ENCODE measurements around the gene PROCA1.
A peak's percentile ranks its signal among the peaks of the same experiment; 100 is the strongest.

The PROCA1 gene

GRCh38 chr17:28717578-28718332 lies 6.1 kb upstream of the PROCA1 start, which contains the start of gene RAB34:
RAB34 (minus strand) TSS chr17:28717868; CDS start chr17:28717266, 602 bp downstream.
- Histone ChIP-seq H3K36me3 (peaks cover 29% of the 10 kb centered on the region), H3K4me3 (ENCODE audit: low read depth, low read length) (no peak within 1 kb of the TSS), H3K9me3 (ENCODE audit: severe bottlenecking) (no peaks in the 10 kb centered on the region), H3K27me3 (ENCODE audit: insufficient read depth, low read depth, severe bottlenecking) (no peaks in the 10 kb centered on the region), H3K27ac (no peak within 1 kb of the TSS; the same call in 1 of the 2 replicates)
- DNase-seq: no peak
- TF ChIP-seq CTCF (IDR thresholded peaks at IDR 0.05; ENCODE audit: low read depth, low read length): no peak

DNA sequence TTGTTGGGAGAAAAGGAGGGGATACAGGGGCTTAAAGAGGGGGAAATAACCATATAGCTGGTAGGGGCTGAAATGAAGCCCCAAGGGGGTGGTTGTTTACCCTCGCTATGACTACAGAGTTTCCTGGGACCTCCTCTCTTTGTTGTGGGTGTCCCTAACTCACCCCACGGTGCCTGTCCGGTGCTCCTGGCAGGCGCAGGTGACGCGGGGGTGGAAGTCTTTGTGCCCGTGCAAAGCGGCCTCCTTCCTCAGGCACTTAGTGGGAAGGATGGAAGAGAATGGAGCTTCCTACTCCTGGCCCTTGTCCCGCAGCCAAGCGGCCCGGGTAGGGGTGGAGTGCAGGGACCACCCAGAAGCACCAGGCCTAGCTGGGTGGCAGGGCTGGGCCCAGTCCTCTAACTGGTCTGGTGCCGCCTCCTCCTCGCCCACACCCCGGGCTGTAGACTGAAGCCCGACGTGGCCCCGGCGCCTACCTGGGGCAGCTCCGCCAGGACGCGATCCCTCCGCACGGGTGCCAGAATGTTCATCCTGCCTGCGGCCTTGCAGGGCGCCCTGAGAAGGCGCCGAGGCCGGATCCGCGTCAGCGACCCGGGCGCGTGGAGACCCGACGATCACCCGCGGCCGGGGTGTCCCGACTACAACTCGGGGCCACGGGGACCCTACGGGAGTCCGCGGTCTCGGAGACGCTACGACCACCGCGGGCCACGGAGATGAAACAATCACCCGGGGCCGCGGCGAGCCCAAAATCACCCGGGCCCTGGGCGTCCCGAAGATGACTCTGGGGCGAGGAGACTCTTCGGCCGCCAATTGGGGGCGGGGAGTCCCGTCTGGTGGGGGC lies 5.3 kb upstream of the PROCA1 start:
- Histone ChIP-seq H3K4me3 (ENCODE audit: low read depth, low read length) (no peak overlapping the region), H3K9me3 (ENCODE audit: severe bottlenecking) (no peaks in the 10 kb centered on the region), H3K27me3 (ENCODE audit: insufficient read depth, low read depth, severe bottlenecking) (no peaks in the 10 kb centered on the region), H3K36me3 (peaks cover 21% of the 10 kb centered on the region), H3K27ac (no peak overlapping the region)
- DNase-seq: no peak
- TF ChIP-seq CTCF (IDR thresholded peaks at IDR 0.05; ENCODE audit: low read depth, low read length): no peak

DNA sequence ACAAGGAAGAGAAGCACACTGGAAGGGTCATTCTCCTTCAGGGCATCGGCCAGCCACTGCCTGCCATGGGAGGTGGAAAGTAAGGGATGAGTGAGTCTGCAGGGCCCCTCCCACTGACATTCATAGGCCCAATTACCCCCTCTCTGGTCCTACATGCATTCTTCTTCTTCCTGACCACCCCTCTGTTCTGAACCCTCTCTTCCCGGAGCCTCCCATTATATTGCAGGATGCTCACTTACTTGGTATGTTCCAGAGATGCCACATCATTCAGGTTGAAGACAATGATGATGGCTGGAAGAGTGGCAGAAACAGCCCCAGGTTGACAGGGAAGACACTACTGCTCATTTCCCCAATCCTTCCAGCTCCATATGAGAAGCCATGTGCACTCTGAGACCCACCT lies 3.5 kb upstream of the PROCA1 start:
- TF ChIP-seq CTCF (IDR thresholded peaks at IDR 0.05; ENCODE audit: low read depth, low read length): no peak
- peaks cover 4% of the 10 kb centered on the region for H3K36me3 ChIP-seq
- no peak overlapping the region for H3K4me3 ChIP-seq (ENCODE audit: low read depth, low read length)
- DNase-seq: no peak
- H3K9me3 ChIP-seq (ENCODE audit: severe bottlenecking): no peaks in the 10 kb centered on the region
- no peaks in the 10 kb centered on the region for H3K27me3 ChIP-seq (ENCODE audit: insufficient read depth, low read depth, severe bottlenecking)
- H3K27ac ChIP-seq: no peak overlapping the region

GRCh38 chr17:28714281-28714680 lies 2.6 kb upstream of the PROCA1 start:
- Histone ChIP-seq H3K4me3 (ENCODE audit: low read depth, low read length) (no peak overlapping the region), H3K9me3 (ENCODE audit: severe bottlenecking) (no peaks in the 10 kb centered on the region), H3K36me3 (no peaks in the 10 kb centered on the region), H3K27me3 (ENCODE audit: insufficient read depth, low read depth, severe bottlenecking) (no peaks in the 10 kb centered on the region), H3K27ac (no peak overlapping the region)
- DNase-seq: no peak
- TF ChIP-seq CTCF (IDR thresholded peaks at IDR 0.05; ENCODE audit: low read depth, low read length): 0 out of 2 replicates have a peak, but pooled peaks have one; percentile 20

DNA sequence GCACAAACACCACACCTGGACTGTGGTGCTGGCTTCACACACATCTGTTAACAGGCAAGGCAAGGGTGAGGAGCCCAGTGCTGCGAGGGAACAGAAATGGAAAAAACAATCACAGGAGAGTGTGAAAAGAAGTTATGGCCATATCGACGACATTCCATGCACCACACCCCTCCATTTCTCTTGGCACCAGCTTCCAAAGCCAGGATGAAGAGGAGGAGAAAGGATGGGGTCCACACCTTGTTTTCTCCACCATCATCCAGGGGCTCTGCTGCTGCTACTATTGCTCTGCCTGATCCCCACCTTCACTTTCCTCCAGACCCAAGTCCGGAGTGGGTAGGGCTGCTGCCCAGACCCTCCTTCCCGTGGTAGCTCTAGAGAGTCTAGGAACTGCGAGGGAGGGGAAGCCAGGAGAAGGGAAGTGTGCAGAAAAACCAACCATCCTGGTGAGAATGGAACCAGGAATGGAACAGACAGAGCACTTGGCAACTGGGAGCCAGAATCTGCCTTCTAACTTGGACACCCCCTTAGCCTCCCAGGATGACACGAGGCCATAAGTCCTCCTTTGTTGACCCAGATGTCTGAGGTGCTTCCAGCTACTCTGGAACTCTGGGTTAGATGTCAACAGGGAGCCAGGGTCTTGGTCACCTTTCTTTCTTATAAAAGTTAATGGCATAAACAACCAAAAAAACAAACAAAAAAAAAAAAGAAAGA lies 1.2 kb upstream of the PROCA1 start:
- Histone ChIP-seq H3K36me3 (no peaks in the 10 kb centered on the region), H3K4me3 (ENCODE audit: low read depth, low read length) (no peak overlapping the region), H3K27me3 (ENCODE audit: insufficient read depth, low read depth, severe bottlenecking) (no peaks in the 10 kb centered on the region), H3K9me3 (ENCODE audit: severe bottlenecking) (no peaks in the 10 kb centered on the region), H3K27ac (no peak overlapping the region)
- TF ChIP-seq CTCF (IDR thresholded peaks at IDR 0.05; ENCODE audit: low read depth, low read length): no peak
- DNase-seq: no peak

Data from WERI-Rb-1 (cell line).